GM10266 (cell line): ENCODE data around the gene EMC1.
"Not testable (repeated sequence)": the region's sequence is repeated elsewhere in the genome, so short reads cannot be mapped to it uniquely, and the experiment has no call there.

Source experiments
- DNase-seq: peaks from one replicate; pipeline ENCODE4 v3.0.0; 2012; ENCODE audit errors: extremely low spot score
- TF ChIP-seq, protein P1 (sequence below): IDR thresholded peaks from 2 replicates; pipeline ENCODE4 v1.5.1; 2012; ENCODE audit warnings: mild to moderate bottlenecking, low read depth; ENCODE audit not compliant: control insufficient read depth, insufficient read depth; ENCODE audit errors: missing control alignments

The EMC1 gene

DNA sequence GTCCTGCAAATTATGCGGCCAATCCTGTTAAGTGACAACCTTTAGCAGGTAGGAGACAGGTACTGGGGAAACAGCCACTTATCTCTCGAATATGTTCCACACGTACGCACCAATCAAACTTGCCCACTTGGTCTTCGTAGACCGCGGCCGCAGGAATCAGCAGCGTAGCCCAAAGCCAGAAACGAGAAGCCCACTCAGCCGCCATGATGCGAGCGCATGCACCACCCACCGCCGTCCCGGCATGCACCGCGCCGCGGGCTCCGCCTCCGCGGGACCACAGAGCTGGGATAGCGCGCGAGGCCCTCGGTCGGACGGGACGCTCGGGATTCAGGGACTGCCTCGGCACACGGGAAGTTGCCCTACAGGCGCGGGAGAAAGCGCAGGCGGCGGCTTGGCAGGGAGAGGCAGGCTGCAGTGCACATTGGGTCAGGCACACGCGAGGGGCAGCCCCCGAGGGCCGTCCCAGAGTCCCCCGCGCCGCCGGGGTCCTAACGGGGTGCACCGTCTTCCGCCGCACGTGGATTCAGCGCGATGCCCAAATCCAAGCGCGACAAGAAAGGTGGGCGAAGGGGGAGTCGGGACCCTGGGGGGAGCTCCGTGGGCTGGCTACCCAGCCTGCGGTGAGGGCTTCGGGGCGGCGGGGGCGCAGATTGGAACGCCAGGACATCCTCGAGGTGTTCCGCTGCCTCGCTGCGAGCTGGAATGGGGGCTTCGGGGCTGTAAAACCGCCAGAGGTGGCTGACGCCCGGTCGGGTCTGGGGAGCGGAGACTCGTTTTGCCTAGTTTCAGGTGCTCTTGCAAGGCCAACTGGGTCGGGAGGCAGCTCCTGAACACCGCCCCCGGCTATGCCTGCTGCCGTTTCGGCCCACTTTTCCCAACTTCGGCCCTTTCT, at the start of gene EMC1, which contains the start of gene MRTO4:
EMC1 (minus strand) TSS at position 220 of the 892 bp plus-strand sequence; CDS start at position 205, 15 bp downstream.
MRTO4 (plus strand) TSS at position 501 of the 892 bp plus-strand sequence; CDS start at position 532, 31 bp downstream.
- peak; percentile 91 for DNase-seq
- TF ChIP-seq, protein P1, sequence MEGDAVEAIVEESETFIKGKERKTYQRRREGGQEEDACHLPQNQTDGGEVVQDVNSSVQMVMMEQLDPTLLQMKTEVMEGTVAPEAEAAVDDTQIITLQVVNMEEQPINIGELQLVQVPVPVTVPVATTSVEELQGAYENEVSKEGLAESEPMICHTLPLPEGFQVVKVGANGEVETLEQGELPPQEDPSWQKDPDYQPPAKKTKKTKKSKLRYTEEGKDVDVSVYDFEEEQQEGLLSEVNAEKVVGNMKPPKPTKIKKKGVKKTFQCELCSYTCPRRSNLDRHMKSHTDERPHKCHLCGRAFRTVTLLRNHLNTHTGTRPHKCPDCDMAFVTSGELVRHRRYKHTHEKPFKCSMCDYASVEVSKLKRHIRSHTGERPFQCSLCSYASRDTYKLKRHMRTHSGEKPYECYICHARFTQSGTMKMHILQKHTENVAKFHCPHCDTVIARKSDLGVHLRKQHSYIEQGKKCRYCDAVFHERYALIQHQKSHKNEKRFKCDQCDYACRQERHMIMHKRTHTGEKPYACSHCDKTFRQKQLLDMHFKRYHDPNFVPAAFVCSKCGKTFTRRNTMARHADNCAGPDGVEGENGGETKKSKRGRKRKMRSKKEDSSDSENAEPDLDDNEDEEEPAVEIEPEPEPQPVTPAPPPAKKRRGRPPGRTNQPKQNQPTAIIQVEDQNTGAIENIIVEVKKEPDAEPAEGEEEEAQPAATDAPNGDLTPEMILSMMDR = no peak

DNA sequence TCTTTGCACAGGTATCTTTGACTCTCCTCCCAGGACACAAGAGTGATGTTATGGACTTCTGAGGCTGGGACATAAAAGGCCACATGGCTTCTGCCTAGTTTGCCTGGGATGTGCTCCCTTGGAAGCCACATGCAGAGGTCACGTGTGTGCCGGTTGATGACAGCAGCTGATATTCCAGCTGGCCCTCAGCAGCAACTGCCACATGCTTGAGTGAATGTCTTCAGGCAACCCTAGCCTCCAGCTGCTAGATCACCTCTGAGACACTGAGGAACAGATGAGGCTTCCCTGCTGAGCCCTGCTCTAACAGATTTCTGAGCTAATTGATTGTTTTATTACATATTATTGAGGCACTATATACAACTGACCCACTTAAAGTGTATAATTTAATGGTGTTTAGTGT, 48.9 kb upstream of the EMC1 start:
- TF ChIP-seq, protein P1 = no peak

DNA sequence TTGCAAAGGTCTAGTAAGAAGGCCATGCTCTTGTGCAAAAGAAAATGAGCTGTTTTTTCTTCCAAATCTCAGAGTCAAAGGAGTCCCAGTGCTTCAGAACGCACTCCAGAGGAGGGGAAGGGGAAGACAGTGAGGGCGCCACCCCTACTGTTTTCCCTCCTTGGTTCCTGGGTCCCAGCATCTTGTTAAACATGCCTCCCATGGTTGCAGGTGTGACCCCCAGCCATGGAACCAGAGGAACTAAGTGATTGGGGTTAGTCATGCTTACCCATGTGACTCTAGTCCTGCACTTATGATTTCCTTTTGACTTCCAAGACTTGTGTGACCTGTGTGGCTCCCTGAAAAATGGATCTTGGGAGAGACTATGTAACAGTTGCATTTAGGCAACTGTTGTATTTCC, 43.3 kb upstream of the EMC1 start:
- DNase-seq = no peak
- TF ChIP-seq, protein P1 = no peak

More for the DNA sequence above, 48.9 kb upstream of the EMC1 start:
- DNase-seq = no peak

DNA sequence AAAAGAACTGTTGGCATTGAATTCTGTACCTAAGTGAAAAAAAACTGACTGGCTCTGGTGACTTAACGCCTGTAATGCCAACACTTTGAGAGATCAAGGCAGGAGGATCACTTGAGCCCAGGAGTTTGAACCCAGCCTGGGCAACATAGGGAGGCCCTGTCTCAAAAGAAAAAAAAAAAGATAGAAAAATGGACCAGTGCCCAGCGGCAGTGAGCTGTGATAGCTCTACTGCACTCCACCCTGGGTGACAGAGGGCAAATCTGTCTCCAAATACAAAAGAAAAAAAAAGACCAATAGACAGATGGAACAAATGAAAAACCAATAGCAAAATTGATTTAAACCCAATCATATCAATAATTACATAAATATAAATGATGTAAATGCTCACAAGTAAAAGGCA, 37.9 kb upstream of the EMC1 start:
- no peak for DNase-seq
- TF ChIP-seq, protein P1 = no peak

- peak; percentile 51 for DNase-seq
Measured at GRCh38 chr1:19288324-19289241, 37.3 kb upstream of the EMC1 start, which contains the start of gene AKR7A3. AKR7A3 (minus strand) TSS chr1:19288770; CDS start chr1:19288709, 61 bp downstream.

DNA sequence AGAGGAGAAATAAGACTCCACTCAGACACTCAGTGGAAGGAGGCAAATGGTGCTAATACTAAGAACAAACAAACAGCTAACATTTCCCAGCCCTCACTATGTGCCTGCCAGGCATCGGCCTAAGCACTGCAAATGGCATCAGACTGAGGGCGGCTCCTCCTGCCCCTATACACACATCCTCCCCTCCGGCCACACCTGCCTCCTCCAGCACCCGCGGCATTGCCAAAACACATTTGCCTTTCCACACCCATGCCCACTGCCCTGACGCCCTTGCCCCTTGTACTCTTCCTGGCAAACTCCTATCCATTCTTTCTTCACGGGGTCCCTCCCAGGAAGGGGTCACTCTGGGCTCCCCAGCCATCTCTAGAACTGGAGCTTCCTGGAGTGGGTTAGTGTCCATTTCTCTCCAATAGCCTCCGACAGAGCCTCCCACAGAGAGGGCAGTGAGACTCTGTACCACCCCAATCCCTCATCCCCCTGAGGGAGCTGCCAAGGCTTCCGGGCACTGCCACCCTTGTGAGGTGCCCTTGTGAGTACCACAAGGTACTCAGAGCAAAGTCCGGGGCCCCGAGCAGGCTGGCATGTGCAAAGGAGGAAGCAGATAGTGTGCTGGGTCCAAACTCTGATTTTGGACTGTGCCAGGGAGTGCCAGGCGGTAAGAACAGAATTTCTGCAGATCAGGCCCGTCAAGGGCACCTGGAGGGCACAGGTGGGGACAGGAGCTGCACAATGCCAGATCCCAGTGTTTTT, 36.3 kb upstream of the EMC1 start:
- DNase-seq = no peak
- TF ChIP-seq, protein P1 = no peak

DNA sequence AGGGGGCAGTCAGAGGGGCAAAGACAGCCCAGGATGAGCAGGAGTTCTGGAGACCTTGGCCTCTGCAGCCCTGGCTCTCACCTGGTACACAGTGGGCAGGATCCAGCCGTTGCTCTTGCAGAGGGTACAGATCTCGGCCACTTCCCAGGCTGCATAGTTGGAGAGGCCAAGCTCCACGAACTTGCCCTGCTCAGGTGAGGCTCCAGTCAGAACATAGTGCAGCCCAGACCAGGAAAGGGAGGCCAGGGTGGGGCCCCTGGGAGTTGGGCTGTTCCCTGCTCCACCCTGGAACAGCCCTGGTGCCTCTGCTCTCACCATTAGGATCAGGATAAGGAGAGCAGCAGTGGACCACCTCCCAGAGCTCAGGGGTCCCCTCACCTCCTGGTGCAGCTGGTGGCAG, 34.5 kb upstream of the EMC1 start:
- not testable (repeated sequence) for DNase-seq

- DNase-seq = not testable (repeated sequence)
Measured at GRCh38 chr1:19285366-19285765, 34.0 kb upstream of the EMC1 start.
